Tibial artery (tissue), 4 donors: ENCODE measurements around the gene S100A2.

Source experiments
- DNase-seq, 2 donors: peaks; one replicate each; pipeline ENCODE4 v3.0.0-alpha.2; 2019
- H3K27ac ChIP-seq, 2 donors: fragments of 200-600 bp; sonication (generic) in 1 of 2; 1 replicate in 1 of 2; 2 replicates in 1 of 2; pipeline ENCODE4 v1.5.1; 2018 to 2019; ENCODE audit warnings: mild to moderate bottlenecking in 1 of 2
- H3K27me3 ChIP-seq, 2 donors: fragments of 200-600 bp; sonication (generic) in 1 of 2; one replicate each; pipeline versions ENCODE4 v1.5.1 to v1.6.0; 2016 to 2019
- H3K36me3 ChIP-seq, 3 donors: fragments of 200-600 bp; sonication (generic) in 2 of 3; one replicate each; pipeline ENCODE4 v1.5.1; 2016 to 2019; ENCODE audit warnings: mild to moderate bottlenecking in 2 of 3
- H3K4me1 ChIP-seq, 4 donors: fragments of 200-600 bp; sonication (generic) in 2 of 4; 1 replicate in 3 of 4; 2 replicates in 1 of 4; pipeline ENCODE4 v1.5.1; 2016 to 2019
- H3K4me3 ChIP-seq, 2 donors: fragments of 200-600 bp; sonication (generic) in 1 of 2; 1 replicate in 1 of 2; 2 replicates in 1 of 2; pipeline ENCODE4 v1.5.1; 2018 to 2019; ENCODE audit warnings: mild to moderate bottlenecking in 2 of 2
- H3K9me3 ChIP-seq, 3 donors: fragments of 200-600 bp; sonication (generic) in 1 of 3; one replicate each; pipeline ENCODE4 v1.5.1; 2016 to 2019
- CTCF ChIP-seq, 2 experiments: fragments of 200-600 bp in 1 of 2; fragments of 450-650 bp in 1 of 2; IDR thresholded peaks; one replicate each; pipeline ENCODE4 v1.5.1; 2017 to 2019; ENCODE audit warnings: antibody characterized with exemption in 2 of 2, mild to moderate bottlenecking in 1 of 2, moderate library complexity in 1 of 2
- intact Hi-C: fragments of 100-400 bp; cut with DNase I; formaldehyde crosslinking; loops from one replicate; pipeline ENCODE4 v1.15.0; 2023; ENCODE audit warnings: low total_unique reads

S100A2 gene

GRCh38 chr1:153534226-153534924 lies 31.3 kb downstream of the S100A2 start:
- TF ChIP-seq CTCF (IDR thresholded peaks at IDR 0.05): no peak
- H3K27ac ChIP-seq: peak overlapping the region; percentile 93 to 99
- H3K9me3 ChIP-seq: no peaks in the 10 kb centered on the region
- H3K4me3 ChIP-seq: peak overlapping the region; percentile 72 to 94
- no peaks in the 10 kb centered on the region for H3K27me3 ChIP-seq
- H3K4me1 ChIP-seq: peaks cover 0 to 54% (median 34%) of the 10 kb centered on the region in 4 donors
- H3K36me3 ChIP-seq: peaks cover 0 to 9% (median 9%) of the 10 kb centered on the region in 3 donors
- intact Hi-C loops: no loop called here
- peak; percentile 67 to 70 for DNase-seq

GRCh38 chr1:153533689-153534201 lies 31.9 kb downstream of the S100A2 start:
- H3K27ac ChIP-seq: peak overlapping the region; percentile 93 to 99
- H3K4me3 ChIP-seq: peak overlapping the region; percentile 72 to 94
- no peaks in the 10 kb centered on the region for H3K9me3 ChIP-seq
- TF ChIP-seq CTCF (IDR thresholded peaks at IDR 0.05): no peak
- intact Hi-C loops: loop anchor here (1.0 kb wide), 1 partner anchor 34 kb away; no protein-coding TSS in a partner anchor
- H3K27me3 ChIP-seq: no peaks in the 10 kb centered on the region
- DNase-seq: peak; percentile 84 to 88
- H3K36me3 ChIP-seq: peaks cover 0 to 9% (median 9%) of the 10 kb centered on the region in 3 donors
- peaks cover 0 to 54% (median 34%) of the 10 kb centered on the region in 4 donors for H3K4me1 ChIP-seq

GRCh38 chr1:153532769-153533599 lies 32.7 kb downstream of the S100A2 start:
- Histone ChIP-seq H3K4me1 (peaks cover 0 to 54% (median 34%) of the 10 kb centered on the region in 4 donors), H3K27ac (peak overlapping the region; percentile 93 to 99), H3K36me3 (peaks cover 0 to 12% (median 9%) of the 10 kb centered on the region in 3 donors), H3K4me3 (peak overlapping the region; percentile 72 to 94), H3K9me3 (no peaks in the 10 kb centered on the region), H3K27me3 (no peaks in the 10 kb centered on the region)
- peak; percentile 88 to 96 for TF ChIP-seq CTCF (IDR thresholded peaks at IDR 0.05)
- intact Hi-C loops: loop anchor here (1.0 kb wide), 1 partner anchor 34 kb away; no protein-coding TSS in a partner anchor
- peak; percentile 92 to 95 for DNase-seq

GRCh38 chr1:153532181-153532580 lies 33.5 kb downstream of the S100A2 start:
- intact Hi-C loops: no loop called here
- H3K9me3 ChIP-seq: no peaks in the 10 kb centered on the region
- H3K4me3 ChIP-seq: no peak overlapping the region
- H3K27ac ChIP-seq: peak overlapping the region; percentile 93 to 99
- TF ChIP-seq CTCF (IDR thresholded peaks at IDR 0.05): no peak
- no peak for DNase-seq
- no peaks in the 10 kb centered on the region for H3K27me3 ChIP-seq
- H3K4me1 ChIP-seq: peaks cover 0 to 56% (median 34%) of the 10 kb centered on the region in 4 donors
- H3K36me3 ChIP-seq: peaks cover 0 to 15% (median 9%) of the 10 kb centered on the region in 3 donors

- no peaks in the 10 kb centered on the region for H3K9me3 ChIP-seq
- H3K27me3 ChIP-seq: no peaks in the 10 kb centered on the region
- H3K4me3 ChIP-seq: no peak overlapping the region
- H3K4me1 ChIP-seq: peaks cover 0 to 51% (median 32%) of the 10 kb centered on the region in 4 donors
- intact Hi-C loops: no loop called here
- no peak for DNase-seq
- no peak for TF ChIP-seq CTCF (IDR thresholded peaks at IDR 0.05)
- H3K27ac ChIP-seq: peak overlapping the region in 1 of 2 donors; percentile 93
- peaks cover 0 to 15% (median 9%) of the 10 kb centered on the region in 3 donors for H3K36me3 ChIP-seq
These were observed 34.0 kb downstream of the S100A2 start for GRCh38 chr1:153531638-153532037.
